Trophoblast cell (in vitro differentiated cells and primary cell): ENCODE results near the gene XYLT1.

ENCODE experiments used
- DNase-seq, 2 donors: peaks; one replicate each; pipeline ENCODE4 v3.0.0-alpha.2; 2016
- H2AFZ ChIP-seq: 2 replicates; pipeline ENCODE4 v1.6.1; 2013; ENCODE audit warnings: low read length, moderate library complexity, mild to moderate bottlenecking; ENCODE audit not compliant: insufficient read depth, poor library complexity
- H2AK5ac ChIP-seq: 2 replicates; pipeline ENCODE4 v1.6.1; 2013; ENCODE audit warnings: mild to moderate bottlenecking, low read length
- H2BK120ac ChIP-seq: 2 replicates; pipeline ENCODE4 v1.6.1; 2013; ENCODE audit warnings: low read length, mild to moderate bottlenecking, moderate library complexity; ENCODE audit not compliant: insufficient read depth, poor library complexity
- H2BK12ac ChIP-seq: 2 replicates; pipeline ENCODE4 v1.6.1; 2013; ENCODE audit warnings: mild to moderate bottlenecking, low read length, moderate library complexity
- H2BK5ac ChIP-seq: 2 replicates; pipeline ENCODE4 v1.6.1; 2013; ENCODE audit warnings: low read length, low read depth, moderate library complexity, mild to moderate bottlenecking; ENCODE audit not compliant: poor library complexity
- H3K14ac ChIP-seq: 2 replicates; pipeline ENCODE4 v1.6.1; 2013; ENCODE audit warnings: mild to moderate bottlenecking, low read length
- H3K18ac ChIP-seq: 2 replicates; pipeline ENCODE4 v1.6.1; 2013; ENCODE audit warnings: mild to moderate bottlenecking, low read length
- H3K23ac ChIP-seq: 2 replicates; pipeline ENCODE4 v1.6.1; 2013; ENCODE audit warnings: low read length
- H3K27ac ChIP-seq: 2 replicates; pipeline ENCODE4 v1.5.1; 2013; ENCODE audit warnings: low read depth, mild to moderate bottlenecking, inconsistent platforms, low read length, moderate library complexity
- H3K27me3 ChIP-seq: 2 replicates; pipeline ENCODE4 v1.6.1; 2013; ENCODE audit warnings: inconsistent platforms, mild to moderate bottlenecking, low read length, moderate library complexity; ENCODE audit not compliant: insufficient read depth
- H3K36me3 ChIP-seq, 2 experiments: 1 replicate in 1 of 2; 2 replicates in 1 of 2; pipeline ENCODE4 v1.6.1; 2013; ENCODE audit warnings: low read length in 2 of 2, mild to moderate bottlenecking in 2 of 2, moderate library complexity in 1 of 2; ENCODE audit not compliant: insufficient read depth in 2 of 2, control insufficient read depth in 1 of 2
- H3K4ac ChIP-seq: 2 replicates; pipeline ENCODE4 v1.6.1; 2013; ENCODE audit warnings: low read depth, mild to moderate bottlenecking, low read length, moderate library complexity
- H3K4me1 ChIP-seq, 2 experiments: 1 replicate in 1 of 2; 2 replicates in 1 of 2; pipeline ENCODE4 v1.6.1; 2013; ENCODE audit warnings: low read length in 2 of 2, mild to moderate bottlenecking in 2 of 2, moderate library complexity in 1 of 2; ENCODE audit not compliant: insufficient read depth in 2 of 2, control insufficient read depth in 1 of 2
- H3K4me2 ChIP-seq: 2 replicates; pipeline ENCODE4 v1.6.1; 2013; ENCODE audit warnings: inconsistent platforms, mild to moderate bottlenecking, low read length, moderate library complexity
- H3K4me3 ChIP-seq: 2 replicates; pipeline ENCODE4 v1.5.1; 2013; ENCODE audit warnings: mild to moderate bottlenecking, low read depth, low read length, inconsistent platforms
- H3K79me1 ChIP-seq: one replicate; pipeline ENCODE4 v1.6.1; 2013; ENCODE audit warnings: low read length
- H3K79me2 ChIP-seq: 2 replicates; pipeline ENCODE4 v1.6.1; 2013; ENCODE audit warnings: low read length, mild to moderate bottlenecking; ENCODE audit not compliant: control insufficient read depth, insufficient read depth, poor library complexity
- H3K9ac ChIP-seq: 2 replicates; pipeline ENCODE4 v1.6.1; 2013; ENCODE audit warnings: mild to moderate bottlenecking, low read length
- H3K9me3 ChIP-seq: 2 replicates; pipeline ENCODE4 v1.6.1; 2013; ENCODE audit warnings: low read depth, mild to moderate bottlenecking, control low read depth, inconsistent platforms, low read length; ENCODE audit not compliant: insufficient read depth
- H4K12ac ChIP-seq: 2 replicates; pipeline ENCODE4 v1.6.1; 2013; ENCODE audit warnings: low read depth, mild to moderate bottlenecking, low read length, moderate library complexity
- H4K8ac ChIP-seq: 2 replicates; pipeline ENCODE4 v1.6.1; 2013; ENCODE audit warnings: low read depth, mild to moderate bottlenecking, low read length, moderate library complexity
- H4K91ac ChIP-seq: one replicate; pipeline ENCODE4 v1.6.1; 2013; ENCODE audit warnings: low read depth, mild to moderate bottlenecking, low read length, moderate library complexity
- WGBS: extraction: QIAGEN DNeasy Blood & Tissue Kit; methylation state at CpG from one replicate; pipeline ENCODE4 v1.1.7; 2013; ENCODE audit warnings: missing lambda C conversion rate; ENCODE audit not compliant: insufficient read length, insufficient coverage; ENCODE audit errors: extremely low coverage; 5-methylcytosine and 5-hydroxymethylcytosine counted together

XYLT1 gene

DNA sequence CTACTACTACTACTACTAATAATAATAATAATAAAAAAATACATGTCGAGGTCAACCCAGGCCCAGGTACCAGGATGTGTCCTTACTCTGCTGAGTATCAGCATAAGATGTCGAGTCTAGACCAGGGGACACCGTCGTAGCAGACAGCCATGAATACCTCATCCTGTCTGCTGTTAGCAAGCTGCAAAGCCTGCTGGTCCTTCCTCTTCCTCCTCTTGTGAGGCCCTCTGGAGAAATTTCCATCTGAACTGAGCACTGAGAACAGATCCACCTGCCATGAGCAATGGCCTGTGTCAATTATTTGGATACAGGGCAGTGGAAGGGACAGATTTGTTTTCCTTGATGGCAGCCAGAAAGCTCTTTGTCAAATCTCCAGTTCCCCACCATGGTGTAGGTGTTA is 168.5 kb downstream of the XYLT1 start:
- Histone ChIP-seq H2AK5ac (no peak overlapping the region), H2BK12ac (no peak overlapping the region), H3K79me2 (peaks cover 2% of the 10 kb centered on the region), H3K79me1 (peaks cover 3% of the 10 kb centered on the region), H3K9ac (no peak overlapping the region), H4K12ac (no peak overlapping the region), H3K27me3 (no peaks in the 10 kb centered on the region), H4K91ac (no peak overlapping the region), H3K23ac (no peak overlapping the region), H2BK120ac (no peak overlapping the region), H3K9me3 (no peaks in the 10 kb centered on the region), H3K36me3 (no peaks in the 10 kb centered on the region), H3K18ac (no peak overlapping the region), H3K4me1 (peaks cover 7 to 23% of the 10 kb centered on the region in 2 experiments), H3K14ac (no peak overlapping the region), H3K4ac (no peak overlapping the region), H3K4me3 (no peak overlapping the region), H2BK5ac (no peak overlapping the region), H2AFZ (no peak overlapping the region), H3K27ac (no peak overlapping the region), H3K4me2 (no peak overlapping the region), H4K8ac (no peak overlapping the region)
- no peak for DNase-seq
- no CpG with 5 or more reads among the region's 4 CpGs for WGBS

GRCh38 chr16:17301593-17302135 is 169.1 kb downstream of the XYLT1 start:
- H3K4ac ChIP-seq, result no peak overlapping the region
- no peak overlapping the region for H2AFZ ChIP-seq
- H3K9ac ChIP-seq, result no peak overlapping the region
- no peak overlapping the region for H2BK12ac ChIP-seq
- H3K36me3 ChIP-seq, result no peaks in the 10 kb centered on the region
- peaks cover 3% of the 10 kb centered on the region for H3K79me1 ChIP-seq
- peaks cover 2% of the 10 kb centered on the region for H3K79me2 ChIP-seq
- no CpG with 5 or more reads among the region's 10 CpGs for WGBS
- H3K27ac ChIP-seq, result no peak overlapping the region
- H4K8ac ChIP-seq, result no peak overlapping the region
- no peaks in the 10 kb centered on the region for H3K27me3 ChIP-seq
- H4K91ac ChIP-seq, result no peak overlapping the region
- no peak overlapping the region for H3K23ac ChIP-seq
- DNase-seq, result no peak
- peaks cover 7 to 23% of the 10 kb centered on the region in 2 experiments for H3K4me1 ChIP-seq
- no peak overlapping the region for H2BK120ac ChIP-seq
- no peak overlapping the region for H3K4me3 ChIP-seq
- no peak overlapping the region for H3K4me2 ChIP-seq
- H4K12ac ChIP-seq, result no peak overlapping the region
- no peak overlapping the region for H3K18ac ChIP-seq
- H2AK5ac ChIP-seq, result no peak overlapping the region
- no peak overlapping the region for H2BK5ac ChIP-seq
- no peaks in the 10 kb centered on the region for H3K9me3 ChIP-seq
- H3K14ac ChIP-seq, result no peak overlapping the region

GRCh38 chr16:17301184-17301583 is 169.6 kb downstream of the XYLT1 start:
- Histone ChIP-seq H3K4me3 (no peak overlapping the region), H2AFZ (no peak overlapping the region), H3K23ac (no peak overlapping the region), H4K91ac (no peak overlapping the region), H3K14ac (no peak overlapping the region), H3K4me1 (peaks cover 7 to 23% of the 10 kb centered on the region in 2 experiments), H3K9me3 (no peaks in the 10 kb centered on the region), H3K79me1 (peaks cover 3% of the 10 kb centered on the region), H2BK5ac (no peak overlapping the region), H3K27ac (no peak overlapping the region), H3K4ac (no peak overlapping the region), H3K79me2 (peaks cover 2% of the 10 kb centered on the region), H4K12ac (no peak overlapping the region), H4K8ac (no peak overlapping the region), H3K4me2 (no peak overlapping the region), H3K18ac (no peak overlapping the region), H3K9ac (no peak overlapping the region), H2BK120ac (no peak overlapping the region), H3K27me3 (no peaks in the 10 kb centered on the region), H2BK12ac (no peak overlapping the region), H3K36me3 (no peaks in the 10 kb centered on the region), H2AK5ac (no peak overlapping the region)
- no peak for DNase-seq
- no CpG with 5 or more reads among the region's 4 CpGs for WGBS

GRCh38 chr16:17299790-17300189 is 171.0 kb downstream of the XYLT1 start:
- no peak overlapping the region for H2AK5ac ChIP-seq
- H2BK5ac ChIP-seq, result no peak overlapping the region
- no peaks in the 10 kb centered on the region for H3K27me3 ChIP-seq
- no peaks in the 10 kb centered on the region for H3K79me2 ChIP-seq
- peaks cover under 1 to 15% of the 10 kb centered on the region in 2 experiments for H3K4me1 ChIP-seq
- H2AFZ ChIP-seq, result no peak overlapping the region
- no peak overlapping the region for H4K12ac ChIP-seq
- H3K9ac ChIP-seq, result no peak overlapping the region
- no peak overlapping the region for H4K8ac ChIP-seq
- no peak overlapping the region for H3K27ac ChIP-seq
- H4K91ac ChIP-seq, result no peak overlapping the region
- H3K4me3 ChIP-seq, result no peak overlapping the region
- no peak overlapping the region for H3K4ac ChIP-seq
- WGBS, result no CpG with 5 or more reads among the region's 7 CpGs
- H3K4me2 ChIP-seq, result no peak overlapping the region
- H2BK12ac ChIP-seq, result no peak overlapping the region
- no peaks in the 10 kb centered on the region for H3K9me3 ChIP-seq
- H3K23ac ChIP-seq, result no peak overlapping the region
- H3K18ac ChIP-seq, result no peak overlapping the region
- H3K14ac ChIP-seq, result no peak overlapping the region
- no peak for DNase-seq
- H2BK120ac ChIP-seq, result no peak overlapping the region
- no peaks in the 10 kb centered on the region for H3K36me3 ChIP-seq
- peaks cover under 1% of the 10 kb centered on the region for H3K79me1 ChIP-seq
